ENCODE results near the gene MAGI1. TPM values are rescaled to one million over a fixed set of nuclear protein-coding genes. Genes with fewer than 3 reads are reported as not detected.

Gene MAGI1
- total and polyA plus RNA-seq, 2 donors (not counting 1 experiment from before 2014, with no cell fraction given): 15.7 to 23.7 TPM

DNA sequence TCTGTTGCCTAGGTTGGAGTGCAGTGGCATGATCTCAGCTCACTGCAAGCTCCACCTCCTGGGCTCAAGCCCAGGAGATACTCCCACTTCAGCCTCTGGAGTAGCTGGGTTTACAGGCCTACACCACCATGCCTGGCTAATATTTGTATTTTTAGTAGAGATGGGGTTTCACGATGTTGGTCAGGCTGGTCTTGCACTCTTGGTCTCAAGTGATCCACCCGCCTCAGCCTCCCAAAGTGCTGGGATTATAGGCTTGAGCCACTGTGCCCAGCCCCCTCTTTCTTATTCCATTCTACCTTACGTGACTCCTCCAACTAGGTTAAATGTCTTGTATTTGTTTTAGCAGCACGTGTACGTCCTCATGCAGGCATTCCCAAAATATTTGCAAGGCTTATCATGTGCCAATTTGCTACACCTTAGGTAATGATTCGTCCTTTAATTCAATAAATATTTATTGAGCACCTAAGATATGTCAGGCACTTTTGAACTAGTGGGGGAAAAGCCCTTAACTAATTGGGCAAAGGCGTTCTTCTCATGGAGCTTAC is 14.9 kb upstream of the MAGI1 start:
- no peak overlapping the region for H3K4me3 ChIP-seq (replicated peaks in 1 of 4; ENCODE audit: control extremely low read depth in 1 of 4, insufficient read depth in 1 of 4, low read depth in 3 of 4, low read length in 4 of 4)
- H4K20me1 ChIP-seq (ENCODE audit: control insufficient read depth, extremely low read depth, insufficient read depth, low read length): no peaks in the 10 kb centered on the region
- H3K27ac ChIP-seq (ENCODE audit: insufficient read depth, low read length): no peak overlapping the region
- H3K9me3 ChIP-seq (ENCODE audit: control insufficient read depth, insufficient read depth, low read depth, low read length): no peaks in the 10 kb centered on the region
- no peak overlapping the region for H3K4me2 ChIP-seq (ENCODE audit: extremely low read depth, insufficient read depth, low read length)
- H3K9ac ChIP-seq (ENCODE audit: insufficient read depth, low read length): no peak overlapping the region
- H3K4me1 ChIP-seq (ENCODE audit: control insufficient read depth, extremely low read depth, insufficient read depth, low read length): peaks cover 7% of the 10 kb centered on the region
- H2AFZ ChIP-seq (ENCODE audit: low read length): no peak overlapping the region
- H3K27me3 ChIP-seq (ENCODE audit: control insufficient read depth, insufficient read depth, low read length): no peaks in the 10 kb centered on the region
- DNase-seq (ENCODE audit: low read depth in 2 of 2): no peak
- TF ChIP-seq, protein P1, sequence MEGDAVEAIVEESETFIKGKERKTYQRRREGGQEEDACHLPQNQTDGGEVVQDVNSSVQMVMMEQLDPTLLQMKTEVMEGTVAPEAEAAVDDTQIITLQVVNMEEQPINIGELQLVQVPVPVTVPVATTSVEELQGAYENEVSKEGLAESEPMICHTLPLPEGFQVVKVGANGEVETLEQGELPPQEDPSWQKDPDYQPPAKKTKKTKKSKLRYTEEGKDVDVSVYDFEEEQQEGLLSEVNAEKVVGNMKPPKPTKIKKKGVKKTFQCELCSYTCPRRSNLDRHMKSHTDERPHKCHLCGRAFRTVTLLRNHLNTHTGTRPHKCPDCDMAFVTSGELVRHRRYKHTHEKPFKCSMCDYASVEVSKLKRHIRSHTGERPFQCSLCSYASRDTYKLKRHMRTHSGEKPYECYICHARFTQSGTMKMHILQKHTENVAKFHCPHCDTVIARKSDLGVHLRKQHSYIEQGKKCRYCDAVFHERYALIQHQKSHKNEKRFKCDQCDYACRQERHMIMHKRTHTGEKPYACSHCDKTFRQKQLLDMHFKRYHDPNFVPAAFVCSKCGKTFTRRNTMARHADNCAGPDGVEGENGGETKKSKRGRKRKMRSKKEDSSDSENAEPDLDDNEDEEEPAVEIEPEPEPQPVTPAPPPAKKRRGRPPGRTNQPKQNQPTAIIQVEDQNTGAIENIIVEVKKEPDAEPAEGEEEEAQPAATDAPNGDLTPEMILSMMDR (conservative IDR thresholded peaks at IDR 0.05 in 1 of 2, IDR thresholded peaks at IDR 0.05 in 1 of 2; ENCODE audit: low read depth in 1 of 2, low read length in 2 of 2): no peak
- TF ChIP-seq EZH2 (IDR thresholded peaks at IDR 0.05; ENCODE audit: low read length, missing control alignments): no peak
- H3K79me2 ChIP-seq (ENCODE audit: control insufficient read depth, insufficient read depth, low read length): no peaks in the 10 kb centered on the region
- H3K36me3 ChIP-seq (ENCODE audit: control insufficient read depth, insufficient read depth, low read length): no peaks in the 10 kb centered on the region

DNA sequence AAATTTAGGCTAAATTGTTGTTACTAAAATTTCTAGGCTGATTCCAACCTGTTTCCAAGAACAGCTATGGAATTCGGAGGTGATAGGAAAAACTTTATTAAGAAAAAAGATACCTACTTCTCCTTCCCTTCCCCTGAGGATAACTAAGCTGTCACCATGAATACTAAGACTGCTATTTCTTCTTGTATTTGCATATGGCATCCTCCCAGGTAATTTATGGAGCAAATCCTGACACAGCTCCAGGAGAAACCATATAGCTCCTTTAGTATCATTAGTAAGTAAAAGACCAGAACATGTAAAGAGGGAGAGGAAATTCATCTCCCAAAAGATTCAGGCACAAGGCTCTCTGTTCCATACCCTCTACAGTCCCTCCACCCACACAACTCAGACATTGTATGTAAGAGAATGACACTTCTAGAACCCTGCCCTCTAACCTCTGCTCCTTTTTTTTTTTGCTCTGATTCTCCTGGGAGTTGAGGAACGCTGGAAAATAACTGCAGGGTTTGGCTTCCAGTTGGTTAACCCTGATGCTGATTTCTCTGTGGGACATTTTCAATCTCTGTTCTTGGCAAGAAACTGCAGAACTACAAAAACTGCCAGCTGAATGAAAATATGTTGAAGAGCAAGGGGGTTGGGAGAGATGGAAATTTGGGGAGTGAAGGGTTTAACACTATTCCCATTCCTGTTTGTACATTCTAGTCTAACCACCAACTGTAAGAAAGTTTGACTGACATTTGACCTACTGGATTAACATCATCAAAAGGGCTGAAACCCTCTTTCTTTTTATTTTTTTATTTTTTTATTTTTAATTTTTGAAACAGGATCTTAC is 14.2 kb upstream of the MAGI1 start:
- no peaks in the 10 kb centered on the region for H4K20me1 ChIP-seq (ENCODE audit: control insufficient read depth, extremely low read depth, insufficient read depth, low read length)
- H3K4me1 ChIP-seq (ENCODE audit: control insufficient read depth, extremely low read depth, insufficient read depth, low read length): peaks cover 11% of the 10 kb centered on the region
- H3K36me3 ChIP-seq (ENCODE audit: control insufficient read depth, insufficient read depth, low read length): no peaks in the 10 kb centered on the region
- no peak overlapping the region for H3K4me2 ChIP-seq (ENCODE audit: extremely low read depth, insufficient read depth, low read length)
- peak overlapping the region; percentile 14 for H3K27ac ChIP-seq (ENCODE audit: insufficient read depth, low read length)
- no peaks in the 10 kb centered on the region for H3K27me3 ChIP-seq (ENCODE audit: control insufficient read depth, insufficient read depth, low read length)
- H2AFZ ChIP-seq (ENCODE audit: low read length): peak overlapping the region; percentile 4
- H3K4me3 ChIP-seq (replicated peaks in 1 of 4; ENCODE audit: control extremely low read depth in 1 of 4, insufficient read depth in 1 of 4, low read depth in 3 of 4, low read length in 4 of 4): no peak overlapping the region
- no peak overlapping the region for H3K9ac ChIP-seq (ENCODE audit: insufficient read depth, low read length)
- no peak for DNase-seq (ENCODE audit: low read depth in 2 of 2)
- no peaks in the 10 kb centered on the region for H3K79me2 ChIP-seq (ENCODE audit: control insufficient read depth, insufficient read depth, low read length)
- TF ChIP-seq EZH2 (IDR thresholded peaks at IDR 0.05; ENCODE audit: low read length, missing control alignments): no peak
- TF ChIP-seq, protein P1 (conservative IDR thresholded peaks at IDR 0.05 in 1 of 2, IDR thresholded peaks at IDR 0.05 in 1 of 2; ENCODE audit: low read depth in 1 of 2, low read length in 2 of 2): no peak
- no peaks in the 10 kb centered on the region for H3K9me3 ChIP-seq (ENCODE audit: control insufficient read depth, insufficient read depth, low read depth, low read length)

DNA sequence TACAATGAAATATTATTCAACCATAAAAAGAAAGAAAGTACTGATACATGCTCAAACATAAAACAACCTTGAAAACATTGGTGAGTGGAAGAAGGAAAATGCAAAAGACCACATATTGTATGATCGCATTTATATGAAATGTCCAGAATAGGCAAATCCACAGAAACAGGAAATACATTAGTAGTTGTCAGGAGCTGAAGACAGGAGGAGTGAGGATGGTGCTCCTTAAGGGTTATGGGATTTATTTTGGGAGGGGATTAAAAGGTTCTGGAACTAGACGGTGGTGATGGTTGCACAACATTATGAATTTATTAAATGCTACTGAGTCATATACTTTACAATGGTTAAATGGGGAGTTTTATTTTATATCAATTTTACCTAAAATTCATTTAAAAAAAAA is 12.1 kb upstream of the MAGI1 start:
- H3K27me3 ChIP-seq (ENCODE audit: control insufficient read depth, insufficient read depth, low read length): no peaks in the 10 kb centered on the region
- no peak for DNase-seq (ENCODE audit: low read depth in 2 of 2)
- no peak overlapping the region for H3K4me3 ChIP-seq (replicated peaks in 1 of 4; ENCODE audit: control extremely low read depth in 1 of 4, insufficient read depth in 1 of 4, low read depth in 3 of 4, low read length in 4 of 4)
- H4K20me1 ChIP-seq (ENCODE audit: control insufficient read depth, extremely low read depth, insufficient read depth, low read length): no peaks in the 10 kb centered on the region
- H3K9ac ChIP-seq (ENCODE audit: insufficient read depth, low read length): no peak overlapping the region
- H3K27ac ChIP-seq (ENCODE audit: insufficient read depth, low read length): no peak overlapping the region
- no peaks in the 10 kb centered on the region for H3K9me3 ChIP-seq (ENCODE audit: control insufficient read depth, insufficient read depth, low read depth, low read length)
- H3K79me2 ChIP-seq (ENCODE audit: control insufficient read depth, insufficient read depth, low read length): no peaks in the 10 kb centered on the region
- no peaks in the 10 kb centered on the region for H3K36me3 ChIP-seq (ENCODE audit: control insufficient read depth, insufficient read depth, low read length)
- no peak overlapping the region for H2AFZ ChIP-seq (ENCODE audit: low read length)
- TF ChIP-seq EZH2 (IDR thresholded peaks at IDR 0.05; ENCODE audit: low read length, missing control alignments): no peak
- TF ChIP-seq, protein P1 (conservative IDR thresholded peaks at IDR 0.05 in 1 of 2, IDR thresholded peaks at IDR 0.05 in 1 of 2; ENCODE audit: low read depth in 1 of 2, low read length in 2 of 2): no peak
- H3K4me1 ChIP-seq (ENCODE audit: control insufficient read depth, extremely low read depth, insufficient read depth, low read length): peaks cover 17% of the 10 kb centered on the region
- no peak overlapping the region for H3K4me2 ChIP-seq (ENCODE audit: extremely low read depth, insufficient read depth, low read length)
